Germinal center (tissue), 1 donor: ENCODE results near the gene ROBO2.
"Not testable (repeated sequence)": the region's sequence is repeated elsewhere in the genome, so short reads cannot be mapped to it uniquely, and the experiment has no call there.

Experiments used
- DNase-seq: peaks from one replicate; pipeline ENCODE4 v3.0.0; 2012; ENCODE audit warnings: mixed read lengths, low spot score

Gene ROBO2

GRCh38 chr3:77328690-77329089 is 288.8 kb downstream of the ROBO2 start:
- no peak for DNase-seq

DNA sequence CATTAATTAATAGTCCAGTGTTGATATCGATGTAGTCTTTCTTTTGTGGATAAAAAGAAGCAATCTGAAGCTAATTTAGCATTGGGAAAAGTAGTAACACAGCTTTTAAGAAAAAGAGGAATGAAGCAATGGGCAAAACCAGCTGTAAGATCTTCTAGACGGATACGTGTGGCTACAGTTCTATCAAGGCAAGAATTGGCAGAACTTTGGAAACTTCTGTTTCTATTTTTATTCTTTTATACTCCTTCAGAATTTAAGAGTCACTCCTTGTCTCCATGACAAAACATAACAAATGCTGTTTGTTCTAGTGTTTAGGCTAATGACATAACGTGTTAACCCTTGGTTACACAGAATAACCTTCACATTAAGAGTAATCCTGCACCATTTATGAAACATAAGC is 289.2 kb downstream of the ROBO2 start:
- no peak for DNase-seq

GRCh38 chr3:77338195-77338594 is 298.3 kb downstream of the ROBO2 start:
- no peak for DNase-seq

DNA sequence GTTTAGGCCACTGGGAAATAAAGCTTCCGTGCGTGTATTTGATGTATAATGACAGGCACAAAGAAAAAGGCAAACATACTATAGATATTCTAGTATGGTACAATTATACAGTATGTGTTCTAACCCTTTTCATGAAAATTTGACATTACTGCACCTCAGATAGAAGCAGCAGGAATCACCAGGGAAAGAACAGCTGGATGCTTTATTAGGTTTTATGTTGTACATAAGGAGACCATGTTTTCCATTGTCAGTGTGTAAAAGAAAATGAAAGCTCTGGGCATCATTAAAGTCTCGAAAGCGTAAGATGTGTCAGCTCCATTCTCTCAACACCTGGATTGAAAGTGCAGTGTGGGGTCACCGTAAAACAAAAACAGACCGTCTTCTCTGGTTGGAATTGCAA is 302.1 kb downstream of the ROBO2 start:
- no peak for DNase-seq

DNA sequence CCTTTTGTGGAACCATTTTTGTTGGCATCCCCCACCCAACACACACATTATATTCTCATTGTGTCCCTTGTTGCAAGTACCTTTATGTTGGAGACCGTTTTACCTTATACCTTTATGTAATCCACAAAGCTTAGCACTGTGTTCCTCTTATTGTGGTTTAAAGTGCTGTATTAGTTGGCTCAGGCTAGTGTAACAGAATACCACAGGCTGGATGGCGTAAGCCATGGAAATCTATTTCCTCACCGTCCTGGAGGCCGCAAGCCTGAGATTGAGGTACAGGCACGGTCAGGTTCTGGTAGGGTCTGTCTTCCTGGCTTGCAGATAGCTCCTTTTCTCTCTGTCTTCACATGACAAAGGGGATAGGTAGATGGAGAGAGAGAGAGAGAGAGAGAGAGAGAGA is 302.8 kb downstream of the ROBO2 start:
- DNase-seq, result no peak

GRCh38 chr3:77345009-77345408 is 305.1 kb downstream of the ROBO2 start:
- DNase-seq, result no peak

DNA sequence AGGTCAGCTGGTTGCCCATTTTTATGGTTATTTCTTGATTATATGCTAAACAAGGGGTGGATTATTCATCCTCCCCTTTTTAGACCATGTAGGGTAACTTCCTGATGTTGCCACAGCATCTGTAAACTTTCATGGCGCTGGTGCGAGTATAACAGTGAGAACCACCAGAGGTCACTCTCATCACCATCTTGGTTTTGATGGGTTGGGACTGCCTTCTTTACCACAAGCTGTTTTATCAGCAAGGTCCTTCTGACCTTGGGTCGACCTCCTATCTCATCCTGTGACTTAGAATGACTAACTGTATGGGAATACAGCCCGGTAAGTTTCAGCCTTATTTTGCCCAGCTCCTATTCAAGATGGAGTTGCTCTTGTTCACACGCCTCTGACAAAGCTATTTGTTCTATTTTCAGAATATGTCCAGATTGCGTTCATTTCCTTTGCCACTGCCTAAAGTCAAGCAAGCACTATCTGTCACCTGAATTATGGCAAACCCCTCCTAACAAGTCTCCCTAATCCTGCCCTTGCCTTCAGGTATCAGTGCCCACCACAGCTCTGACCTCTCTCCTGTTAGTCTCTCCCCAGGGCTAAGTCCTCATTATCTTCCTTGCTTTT is 308.5 kb downstream of the ROBO2 start:
- DNase-seq, result no peak

GRCh38 chr3:77354958-77355357 is 315.1 kb downstream of the ROBO2 start:
- DNase-seq, result no peak

DNA sequence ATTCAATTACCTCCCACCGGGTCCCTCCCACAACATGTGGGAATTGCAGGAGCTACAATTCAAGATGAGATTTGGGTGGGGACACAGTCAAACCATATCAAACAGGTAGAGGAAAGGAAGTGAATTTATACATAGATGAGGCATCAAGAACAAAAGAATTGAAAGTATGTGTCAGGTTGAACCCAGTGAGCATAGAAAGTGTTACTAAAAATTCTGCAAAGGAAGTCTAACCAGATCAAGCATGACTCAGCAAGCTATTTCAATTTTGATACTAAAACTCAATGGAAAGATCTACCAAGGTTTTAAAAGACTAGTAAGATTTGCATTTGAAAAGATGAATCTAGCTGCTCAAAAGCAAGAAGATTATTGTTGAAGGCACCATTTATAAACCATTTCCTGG is 323.0 kb downstream of the ROBO2 start:
- no peak for DNase-seq

GRCh38 chr3:77365152-77365551 is 325.3 kb downstream of the ROBO2 start:
- DNase-seq, result no peak

DNA sequence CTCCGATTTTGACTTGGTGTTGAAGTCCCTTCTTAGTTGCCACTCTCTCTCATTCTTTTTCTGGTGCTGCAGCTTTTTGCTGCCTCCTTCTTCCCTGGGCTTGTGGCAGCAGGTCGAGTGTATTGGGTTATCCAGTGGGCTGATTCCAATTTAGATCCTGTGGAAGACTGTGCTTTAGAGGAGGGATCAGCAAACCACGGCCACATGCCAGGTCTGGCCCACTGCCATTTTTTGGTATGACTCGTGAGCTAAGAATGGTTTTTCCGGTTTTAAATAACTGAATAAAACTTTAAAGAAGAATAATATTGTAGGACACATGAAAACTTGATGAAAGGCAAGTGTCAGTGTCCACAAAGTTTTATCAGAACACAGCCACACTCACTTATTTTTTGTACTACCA is 330.5 kb downstream of the ROBO2 start:
- DNase-seq, result no peak

GRCh38 chr3:77372018-77372417 is 332.1 kb downstream of the ROBO2 start:
- no peak for DNase-seq

- DNase-seq, result no peak
These were observed 332.9 kb downstream of the ROBO2 start for GRCh38 chr3:77372634-77373346.

DNA sequence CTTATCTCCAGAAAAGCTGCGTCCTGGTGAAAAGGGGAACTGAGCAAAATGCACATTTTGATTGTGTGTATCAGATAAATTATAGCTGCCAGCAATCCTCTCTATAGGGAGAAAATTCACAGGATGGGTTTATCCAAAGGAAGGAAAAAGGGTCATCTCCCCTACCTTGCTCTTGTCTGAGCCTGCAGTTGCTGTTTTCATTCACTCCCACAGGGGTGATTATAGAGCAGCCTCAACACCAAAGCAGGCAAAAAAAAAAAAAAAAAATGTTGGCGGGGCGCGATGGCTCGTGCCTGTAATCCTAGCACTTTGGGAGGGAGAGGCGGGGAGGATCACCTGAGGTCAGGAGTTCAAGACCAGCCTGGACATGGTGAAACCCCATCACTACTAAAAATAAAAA is 333.7 kb downstream of the ROBO2 start:
- DNase-seq, result no peak

GRCh38 chr3:77376511-77376910 is 336.6 kb downstream of the ROBO2 start:
- DNase-seq, result no peak

- no peak for DNase-seq
These were observed 337.8 kb downstream of the ROBO2 start for GRCh38 chr3:77377717-77378116.

- DNase-seq, result no peak
These were observed 340.2 kb downstream of the ROBO2 start for GRCh38 chr3:77380136-77380535.

- DNase-seq, result no peak
These were observed 341.5 kb downstream of the ROBO2 start for GRCh38 chr3:77381431-77381830.

DNA sequence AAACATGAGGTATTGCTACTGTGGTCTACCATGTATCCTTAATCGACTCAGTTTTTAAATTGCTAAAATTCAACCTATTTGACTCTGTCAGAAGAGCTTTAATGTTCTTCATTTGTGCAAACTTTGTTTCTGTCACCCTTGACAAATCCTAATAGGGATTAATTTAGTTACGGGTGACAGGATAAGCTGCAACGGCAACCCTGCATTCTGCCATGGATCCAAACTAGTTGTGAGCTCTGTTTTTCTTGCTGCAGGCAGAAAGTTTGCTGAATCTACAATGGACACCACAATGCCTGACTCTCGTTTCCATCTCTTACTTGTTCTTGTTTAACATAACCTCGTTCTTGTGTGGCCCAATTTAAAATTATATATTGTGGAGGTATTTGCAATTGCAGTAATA is 352.3 kb downstream of the ROBO2 start:
- DNase-seq, result no peak

GRCh38 chr3:77394046-77394445 is 354.1 kb downstream of the ROBO2 start:
- DNase-seq, result no peak

DNA sequence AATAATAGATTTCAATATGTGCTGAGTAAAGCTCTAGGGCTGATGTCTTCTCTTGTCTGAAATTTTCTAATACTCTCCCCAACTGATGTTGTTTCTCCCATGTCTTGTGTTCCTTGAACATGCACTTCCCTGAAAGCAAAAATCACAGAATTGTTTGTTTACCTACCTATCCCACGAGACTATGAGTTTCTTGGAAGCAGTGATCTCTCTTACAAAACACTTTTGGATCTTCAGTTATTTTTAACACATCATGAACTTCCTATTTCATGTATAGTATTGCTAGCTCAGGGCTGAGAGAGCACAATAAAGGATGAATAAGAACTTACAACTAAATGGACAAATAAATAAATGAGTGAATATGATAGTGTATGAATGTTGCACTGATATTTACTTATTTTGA is 365.0 kb downstream of the ROBO2 start:
- DNase-seq, result no peak

- DNase-seq, result no peak
These were observed 367.5 kb downstream of the ROBO2 start for GRCh38 chr3:77407441-77407840.

DNA sequence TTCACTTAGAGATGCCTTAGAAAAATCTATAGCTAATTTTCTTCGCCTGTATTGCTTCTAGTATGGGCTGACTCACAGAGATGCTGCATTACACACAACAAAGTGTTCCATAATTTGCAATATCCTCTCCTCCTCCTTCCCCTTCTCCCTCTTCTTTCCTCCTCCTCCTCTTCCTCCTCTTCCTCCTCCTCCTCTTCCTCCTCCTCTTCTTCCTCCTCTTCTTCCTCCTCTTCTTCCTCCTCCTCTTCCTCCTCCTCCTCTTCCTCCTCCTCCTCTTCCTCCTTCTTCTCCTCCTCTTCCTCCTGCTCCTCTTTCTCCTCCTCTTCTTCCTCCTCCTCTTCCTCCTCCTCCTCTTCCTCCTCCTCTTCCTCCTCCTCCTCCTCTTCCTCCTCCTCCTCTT is 370.4 kb downstream of the ROBO2 start:
- not testable (repeated sequence) for DNase-seq

GRCh38 chr3:77411334-77411733 is 371.4 kb downstream of the ROBO2 start:
- no peak for DNase-seq
